Activated CD4-positive, alpha-beta memory T cell treated with anti-CD3 and anti-CD28 coated beads, Interleukin-2, amount 10 ng/mL, durations not matched to agents 7 days and 5 days (primary cell): ENCODE data around the gene ULBP2. TPM values are rescaled to one million over a fixed set of nuclear protein-coding genes. Genes with fewer than 3 reads are reported as not detected.
A peak's percentile ranks its signal among the peaks of the same experiment; 100 is the strongest.
"Not testable (repeated sequence)": the region's sequence is repeated elsewhere in the genome, so short reads cannot be mapped to it uniquely, and the experiment has no call there.

ENCODE experiments used
- CTCF ChIA-PET: fragments of 350-600 bp; sonication (Branson Sonifier 250); formaldehyde crosslinking; loops from one replicate; lab custom pipeline; 2021; ENCODE audit warnings: antibody characterized with exemption, inconsistent platforms; lab: Charles Lee
- POLR2A ChIA-PET: fragments of 350-600 bp; sonication (Branson Sonifier 250); formaldehyde crosslinking; loops from one replicate; lab custom pipeline; 2021; ENCODE audit warnings: antibody characterized with exemption; lab: Charles Lee
- DNase-seq: peaks from one replicate; pipeline ENCODE4 v3.0.0-alpha.2; 2020
- H3K27ac Mint-ChIP-seq: one replicate; pipeline ENCODE4 v1.8.0; 2021; ENCODE audit warnings: mild to moderate bottlenecking, mixed read lengths
- H3K27me3 Mint-ChIP-seq: one replicate; pipeline ENCODE4 v1.8.0; 2021; ENCODE audit warnings: mixed read lengths
- H3K36me3 Mint-ChIP-seq: one replicate; pipeline ENCODE4 v1.8.0; 2021; ENCODE audit warnings: low read depth, mixed read lengths
- H3K4me1 Mint-ChIP-seq: one replicate; pipeline ENCODE4 v1.8.0; 2021; ENCODE audit warnings: mixed read lengths
- H3K4me3 Mint-ChIP-seq: one replicate; pipeline ENCODE4 v1.8.0; 2021; ENCODE audit warnings: mild to moderate bottlenecking, mixed read lengths
- H3K9me3 Mint-ChIP-seq: one replicate; pipeline ENCODE4 v1.8.0; 2021; ENCODE audit warnings: mixed read lengths
- total RNA-seq, 2 experiments: library from RNA; stranded (reverse); gene quantifications; one replicate each; pipeline ENCODE4 v1.2.3, GENCODE V29; 2021

Gene ULBP2
- total RNA-seq, 2 experiments from 2014 or later: 1.5 to 1.8 TPM

- no peak for DNase-seq
- no peaks in the 10 kb centered on the region for H3K4me1 Mint-ChIP-seq
Observed at GRCh38 chr6:149913540-149914240, 28.1 kb upstream of the ULBP2 start.

GRCh38 chr6:149915970-149916865, 25.6 kb upstream of the ULBP2 start:
- H3K4me1 Mint-ChIP-seq: no peaks in the 10 kb centered on the region
- no peak overlapping the region for H3K4me3 Mint-ChIP-seq
- no peak overlapping the region for H3K27ac Mint-ChIP-seq
- no peaks in the 10 kb centered on the region for H3K36me3 Mint-ChIP-seq
- H3K27me3 Mint-ChIP-seq: peaks cover 35% of the 10 kb centered on the region
- POLR2A ChIA-PET: no interaction called here
- no peaks in the 10 kb centered on the region for H3K9me3 Mint-ChIP-seq
- no peak for DNase-seq
- CTCF ChIA-PET: no interaction called here

More at GRCh38 chr6:149913540-149914240, 28.1 kb upstream of the ULBP2 start:
- CTCF ChIA-PET: no interaction called here
- H3K4me3 Mint-ChIP-seq: no peak overlapping the region
- no peaks in the 10 kb centered on the region for H3K36me3 Mint-ChIP-seq
- peaks cover 3% of the 10 kb centered on the region for H3K9me3 Mint-ChIP-seq
- POLR2A ChIA-PET: no interaction called here
- H3K27me3 Mint-ChIP-seq: peaks cover 27% of the 10 kb centered on the region
- H3K27ac Mint-ChIP-seq: no peak overlapping the region

GRCh38 chr6:149917679-149918078, 24.1 kb upstream of the ULBP2 start:
- ChIA-PET POLR2A (no interaction called here), CTCF (no interaction called here)
- Mint-ChIP-seq H3K27me3 (peaks cover 44% of the 10 kb centered on the region), H3K27ac (no peak overlapping the region), H3K36me3 (no peaks in the 10 kb centered on the region), H3K4me1 (peaks cover 6% of the 10 kb centered on the region), H3K4me3 (no peak overlapping the region), H3K9me3 (no peaks in the 10 kb centered on the region)
- no peak for DNase-seq

GRCh38 chr6:149918151-149918905, 23.5 kb upstream of the ULBP2 start:
- Mint-ChIP-seq H3K4me3 (no peak overlapping the region), H3K27me3 (peaks cover 44% of the 10 kb centered on the region), H3K4me1 (peaks cover 12% of the 10 kb centered on the region), H3K27ac (no peak overlapping the region), H3K36me3 (no peaks in the 10 kb centered on the region), H3K9me3 (no peaks in the 10 kb centered on the region)
- ChIA-PET POLR2A (no interaction called here), CTCF (no interaction called here)
- no peak for DNase-seq

GRCh38 chr6:149919126-149919833, 22.5 kb upstream of the ULBP2 start:
- H3K27ac Mint-ChIP-seq, POLR2A ChIA-PET, DNase-seq, H3K9me3 Mint-ChIP-seq, H3K4me3 Mint-ChIP-seq, H3K36me3 Mint-ChIP-seq, CTCF ChIA-PET: not testable (repeated sequence)
- Mint-ChIP-seq H3K27me3 (peaks cover 44% of the 10 kb centered on the region), H3K4me1 (peaks cover 19% of the 10 kb centered on the region)

GRCh38 chr6:149919834-149920225, 22.0 kb upstream of the ULBP2 start:
- ChIA-PET POLR2A (no interaction called here), CTCF (no interaction called here)
- peaks cover 21% of the 10 kb centered on the region for H3K4me1 Mint-ChIP-seq
- no peaks in the 10 kb centered on the region for H3K36me3 Mint-ChIP-seq
- DNase-seq: no peak
- H3K27ac Mint-ChIP-seq: no peak overlapping the region
- peaks cover 45% of the 10 kb centered on the region for H3K27me3 Mint-ChIP-seq
- no peak overlapping the region for H3K4me3 Mint-ChIP-seq
- no peaks in the 10 kb centered on the region for H3K9me3 Mint-ChIP-seq

- CTCF ChIA-PET: no interaction called here
- no peak overlapping the region for H3K27ac Mint-ChIP-seq
- POLR2A ChIA-PET: no interaction called here
- H3K9me3 Mint-ChIP-seq: no peaks in the 10 kb centered on the region
- peaks cover 53% of the 10 kb centered on the region for H3K27me3 Mint-ChIP-seq
- H3K4me3 Mint-ChIP-seq: no peak overlapping the region
- no peak for DNase-seq
- H3K36me3 Mint-ChIP-seq: no peaks in the 10 kb centered on the region
- peaks cover 31% of the 10 kb centered on the region for H3K4me1 Mint-ChIP-seq
Observed at GRCh38 chr6:149921361-149921760, 20.5 kb upstream of the ULBP2 start.

- peaks cover 33% of the 10 kb centered on the region for H3K4me1 Mint-ChIP-seq
- H3K9me3 Mint-ChIP-seq, POLR2A ChIA-PET, H3K27ac Mint-ChIP-seq, DNase-seq, H3K36me3 Mint-ChIP-seq: not testable (repeated sequence)
- CTCF ChIA-PET: interaction anchor here (1.0 kb wide), 1 partner anchor 87 kb away, joined by 3 read pairs; no protein-coding TSS in a partner anchor
- peaks cover 56% of the 10 kb centered on the region for H3K27me3 Mint-ChIP-seq
- peak overlapping the region; percentile 19 for H3K4me3 Mint-ChIP-seq
Observed at GRCh38 chr6:149922091-149922490, 19.7 kb upstream of the ULBP2 start.

- no peak within 1 kb of the TSS for H3K27ac Mint-ChIP-seq
- ChIA-PET POLR2A (no interaction called here), CTCF (interaction anchor here (1.0 to 1.2 kb wide), 2 partner anchors 88 to 473 kb away, joined by 3 read pairs; no protein-coding TSS in a partner anchor)
- H3K36me3 Mint-ChIP-seq: no peaks in the 10 kb centered on the region
- no peaks in the 10 kb centered on the region for H3K9me3 Mint-ChIP-seq
- peaks cover 62% of the 10 kb centered on the region for H3K27me3 Mint-ChIP-seq
- H3K4me3 Mint-ChIP-seq: peak within 1 kb of the TSS; percentile 73
- peaks cover 35% of the 10 kb centered on the region for H3K4me1 Mint-ChIP-seq
- DNase-seq: peak; percentile 88
Observed at GRCh38 chr6:149922642-149923326, 19.0 kb upstream of the ULBP2 start, which contains the start of gene RAET1G. Gene RAET1G, minus strand, starts transcription at chr6:149923121. Its CDS starts 111 bp downstream, at chr6:149923010.

- CTCF ChIA-PET: interaction anchor here (1.2 to 2.5 kb wide), 2 partner anchors 89 to 472 kb away, joined by 3 to 18 read pairs; no protein-coding TSS in a partner anchor
- no peak overlapping the region for H3K27ac Mint-ChIP-seq
- no peaks in the 10 kb centered on the region for H3K36me3 Mint-ChIP-seq
- H3K27me3 Mint-ChIP-seq: peaks cover 69% of the 10 kb centered on the region
- POLR2A ChIA-PET: no interaction called here
- H3K9me3 Mint-ChIP-seq: no peaks in the 10 kb centered on the region
- peaks cover 35% of the 10 kb centered on the region for H3K4me1 Mint-ChIP-seq
- H3K4me3 Mint-ChIP-seq: peak overlapping the region; percentile 73
- no peak for DNase-seq
Observed at GRCh38 chr6:149923327-149923986, 18.4 kb upstream of the ULBP2 start.

GRCh38 chr6:149924206-149924932, 17.4 kb upstream of the ULBP2 start:
- Mint-ChIP-seq H3K4me3 (peak overlapping the region; percentile 25), H3K27ac (no peak overlapping the region), H3K9me3 (no peaks in the 10 kb centered on the region)

More at GRCh38 chr6:149924206-149924932, 17.4 kb upstream of the ULBP2 start:
- Mint-ChIP-seq H3K36me3 (no peaks in the 10 kb centered on the region), H3K4me1 (peaks cover 35% of the 10 kb centered on the region), H3K27me3 (peaks cover 78% of the 10 kb centered on the region)
- ChIA-PET POLR2A (no interaction called here), CTCF (interaction anchor here (0.8 to 2.5 kb wide), 8 partner anchors 80 to 471 kb away, joined by 3 to 18 read pairs (median 4); no protein-coding TSS in a partner anchor)
- DNase-seq: no peak
